ENCODE results near the gene FDCSP.
"Not testable (repeated sequence)": the region's sequence is repeated elsewhere in the genome, so short reads cannot be mapped to it uniquely, and the experiment has no call there.

The FDCSP gene

DNA sequence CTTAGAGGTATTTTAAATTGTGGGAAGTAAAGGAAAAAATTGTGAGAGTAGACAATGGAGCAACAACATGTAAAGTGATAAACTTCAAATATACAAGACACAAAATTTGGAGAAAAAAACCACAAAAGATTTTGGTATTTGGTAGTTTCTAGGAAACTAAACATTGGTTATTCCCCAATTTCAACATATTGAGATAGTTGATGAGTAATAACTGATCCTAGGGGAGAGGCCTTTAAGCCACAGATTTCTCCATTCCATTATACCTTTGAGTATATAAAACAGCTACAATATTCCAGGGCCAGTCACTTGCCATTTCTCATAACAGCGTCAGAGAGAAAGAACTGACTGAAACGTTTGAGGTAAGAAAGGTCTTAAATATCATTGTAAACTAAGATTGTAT, at the start of gene FDCSP:
Gene FDCSP (plus strand): TSS at position 301 of the 400 bp plus-strand sequence. CDS start 5,071 bp downstream, outside the sequence.
- DNase-seq: no peak

GRCh38 chr4:70177090-70177489, 48.8 kb upstream of the FDCSP start:
- DNase-seq: no peak

DNA sequence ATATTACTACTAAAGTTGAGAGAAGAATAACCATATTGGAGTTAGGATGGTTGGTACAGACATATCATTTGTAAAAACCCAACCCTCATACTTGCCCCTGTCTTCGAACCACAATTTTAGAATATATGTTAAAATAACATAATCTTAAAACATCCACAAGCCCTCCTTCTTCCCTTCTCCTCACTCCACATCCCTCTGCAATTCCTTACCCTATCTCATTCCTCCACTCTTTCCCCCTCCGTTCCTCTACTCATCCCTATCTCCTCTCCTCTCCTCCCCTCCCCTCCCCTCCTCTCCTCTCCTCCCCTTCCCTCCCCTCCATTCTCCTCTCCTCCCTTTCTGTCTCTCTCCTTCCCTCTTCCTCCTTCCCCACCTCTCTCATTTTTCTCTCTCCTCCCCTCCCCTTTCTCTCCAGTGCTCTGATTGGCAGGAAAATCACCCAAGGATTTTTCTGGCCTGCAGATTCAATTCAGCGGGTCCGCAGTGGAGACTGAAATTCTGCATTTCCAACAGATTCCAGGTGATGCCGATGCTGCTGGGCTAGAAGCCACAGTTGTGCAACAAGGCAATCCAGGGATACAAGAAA, 47.8 kb upstream of the FDCSP start:
- DNase-seq: no peak

- DNase-seq: no peak
These were observed 46.1 kb upstream of the FDCSP start for GRCh38 chr4:70179811-70180210.

GRCh38 chr4:70181864-70182263, 44.1 kb upstream of the FDCSP start:
- DNase-seq: no peak

GRCh38 chr4:70182517-70183167, 43.3 kb upstream of the FDCSP start:
- DNase-seq: no peak

DNA sequence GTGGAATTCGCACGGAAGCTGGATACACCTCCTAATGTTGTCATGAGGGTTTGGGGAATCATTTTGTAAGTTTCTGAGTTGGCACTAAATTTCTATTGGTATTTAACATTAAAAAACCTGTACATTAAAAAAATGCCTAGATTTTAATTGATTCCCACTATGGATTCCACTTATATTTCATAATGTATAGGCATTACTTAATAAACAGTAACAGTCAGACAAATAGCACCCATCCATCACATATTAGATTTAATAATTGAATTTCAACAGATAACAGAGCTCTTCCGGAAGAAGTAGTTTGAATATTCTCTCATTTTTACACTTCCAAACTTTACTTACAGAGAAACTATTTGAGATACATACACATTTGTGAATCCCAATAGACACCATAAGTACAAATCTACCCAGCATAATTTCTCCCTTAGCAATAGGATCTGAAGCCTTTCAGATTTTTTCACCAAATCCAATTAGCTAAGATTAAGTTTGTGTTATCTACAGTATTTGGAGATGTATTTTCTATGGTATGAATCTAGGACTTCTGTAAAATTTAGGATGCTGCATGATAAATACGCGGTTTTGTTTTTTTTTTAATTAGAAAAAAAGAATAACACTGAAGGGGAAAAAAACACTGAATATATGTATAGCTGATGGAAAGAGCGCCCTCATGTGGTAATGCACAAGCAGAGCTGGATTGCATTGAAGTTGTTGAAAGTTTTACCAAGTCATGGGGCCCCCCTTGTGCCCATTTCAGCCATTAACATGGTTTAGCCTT, 42.6 kb upstream of the FDCSP start:
- no peak for DNase-seq

DNA sequence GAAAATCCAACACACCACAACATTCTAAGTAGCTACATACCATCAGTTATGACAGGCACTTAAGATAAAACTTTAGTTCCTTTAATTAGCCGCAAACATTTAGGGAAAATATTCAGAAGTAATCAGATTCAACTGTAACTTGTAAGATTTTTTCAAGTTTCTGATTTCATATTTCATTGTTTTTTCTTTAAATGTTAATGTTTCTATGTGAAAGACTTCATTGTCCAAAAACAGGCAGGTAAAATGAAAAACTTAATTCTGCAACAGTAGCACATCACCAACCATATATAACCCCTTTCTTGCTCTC, 42.0 kb upstream of the FDCSP start:
- DNase-seq: no peak

GRCh38 chr4:70187216-70187615, 38.7 kb upstream of the FDCSP start:
- DNase-seq: no peak

DNA sequence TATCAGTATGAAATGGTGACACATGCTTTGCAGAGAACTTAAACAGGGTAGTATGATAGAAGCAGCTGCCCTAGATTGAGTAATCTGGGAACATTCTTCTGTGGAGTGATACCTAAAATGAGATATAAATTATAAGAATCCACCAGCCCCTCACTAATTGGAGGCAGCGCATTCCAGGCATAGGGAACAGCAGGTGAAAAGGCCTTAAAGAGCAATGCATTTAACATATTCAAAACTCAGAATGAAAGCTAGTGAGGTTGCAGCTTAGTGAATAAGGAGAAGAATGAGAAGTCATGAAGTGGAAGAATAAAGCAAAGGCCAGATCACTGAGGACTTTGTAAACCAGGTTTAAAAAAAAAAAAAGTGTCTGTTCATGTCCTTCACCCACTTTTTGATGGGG, 35.3 kb upstream of the FDCSP start:
- no peak for DNase-seq

- no peak for DNase-seq
These were observed 34.3 kb upstream of the FDCSP start for GRCh38 chr4:70191647-70192046.

- DNase-seq: no peak
These were observed 33.0 kb upstream of the FDCSP start for GRCh38 chr4:70192895-70193294.

- no peak for DNase-seq
These were observed 30.5 kb upstream of the FDCSP start, which contains the start of gene ODAM for GRCh38 chr4:70195425-70195824. Gene ODAM (plus strand): TSS chr4:70195725. CDS start chr4:70196544, 819 bp downstream.

DNA sequence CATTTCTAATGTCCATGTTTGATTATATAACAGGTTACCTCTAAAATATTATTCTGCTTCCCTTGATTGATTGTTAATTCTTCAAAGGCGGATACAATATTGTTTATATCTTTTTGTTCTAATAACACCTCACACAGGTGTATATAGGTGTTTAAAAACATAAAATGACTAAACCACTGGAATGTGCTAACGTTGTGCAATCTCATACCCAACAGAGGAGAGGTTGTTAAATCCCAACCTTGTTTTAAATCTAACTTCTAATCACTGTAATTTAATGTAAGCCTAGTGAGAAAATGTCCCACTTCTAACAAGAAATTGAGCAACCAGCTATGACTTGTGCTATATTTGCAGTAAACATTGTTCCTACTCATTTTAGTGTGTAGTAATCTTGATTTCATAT, 29.1 kb upstream of the FDCSP start:
- DNase-seq: no peak

GRCh38 chr4:70197842-70198241, 28.1 kb upstream of the FDCSP start:
- no peak for DNase-seq

GRCh38 chr4:70203601-70204000, 22.3 kb upstream of the FDCSP start:
- no peak for DNase-seq

DNA sequence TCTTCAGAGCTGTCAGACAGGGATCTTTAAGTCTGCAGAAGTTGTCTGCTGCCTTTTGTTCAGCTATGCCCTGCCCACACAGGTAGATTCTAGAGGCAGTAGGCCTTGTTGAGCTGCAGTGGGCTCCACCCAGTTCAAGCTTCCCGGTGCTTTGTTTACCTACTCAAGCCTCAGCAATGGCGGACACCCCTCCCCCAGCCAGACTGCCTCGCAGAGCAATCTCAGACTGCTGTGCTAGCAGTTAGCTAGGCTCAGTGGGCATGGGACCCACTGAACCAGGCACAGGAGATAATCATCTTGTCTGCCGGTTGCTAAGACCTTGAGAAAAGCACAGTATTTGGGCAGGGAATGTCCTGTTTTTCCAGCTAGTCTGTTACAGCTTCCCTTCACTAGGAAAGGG, 13.2 kb upstream of the FDCSP start:
- DNase-seq: not testable (repeated sequence)

GRCh38 chr4:70216109-70216508, 9.8 kb upstream of the FDCSP start:
- not testable (repeated sequence) for DNase-seq

- not testable (repeated sequence) for DNase-seq
These were observed 9.4 kb upstream of the FDCSP start for GRCh38 chr4:70216550-70216949.

GRCh38 chr4:70221389-70221788, 4.5 kb upstream of the FDCSP start:
- DNase-seq: not testable (repeated sequence)

GRCh38 chr4:70221818-70222217, 4.1 kb upstream of the FDCSP start:
- DNase-seq: not testable (repeated sequence)

GRCh38 chr4:70236125-70236524, 10.2 kb downstream of the FDCSP start:
- no peak for DNase-seq

- no peak for DNase-seq
These were observed 13.4 kb downstream of the FDCSP start for GRCh38 chr4:70239131-70239883.

Measured in CD4-positive, alpha-beta T cell treated with Interleukin-17A for 1 hour (primary cell).